Fibroblast of upper back skin (primary cell): Measurements from ENCODE around the gene MACROD2.
"Not testable (repeated sequence)": the region's sequence is repeated elsewhere in the genome, so short reads cannot be mapped to it uniquely, and the experiment has no call there.

Experiments used
- DNase-seq: peaks from one replicate; pipeline ENCODE4 v3.0.0-alpha.2; 2013

Gene MACROD2

DNA sequence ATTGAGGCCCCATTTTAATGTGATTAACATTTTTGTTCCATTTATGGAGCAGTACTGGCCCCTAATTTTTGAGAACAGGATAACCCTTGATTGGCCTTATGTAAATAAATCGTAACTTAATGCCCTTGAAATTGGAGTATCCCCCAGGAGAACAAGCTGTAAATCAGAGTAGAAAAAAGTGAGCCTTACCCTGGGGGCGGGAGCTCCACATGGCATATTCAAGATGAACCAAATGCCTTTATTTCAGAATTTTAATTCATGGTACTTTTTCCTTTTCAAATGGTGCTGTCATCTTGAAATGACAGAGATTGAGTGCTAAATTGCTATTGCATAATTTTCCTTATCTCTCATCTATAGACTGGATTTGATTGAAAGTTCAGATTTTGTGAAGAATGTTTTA is 1151.6 kb downstream of the MACROD2 start:
- no peak for DNase-seq

DNA sequence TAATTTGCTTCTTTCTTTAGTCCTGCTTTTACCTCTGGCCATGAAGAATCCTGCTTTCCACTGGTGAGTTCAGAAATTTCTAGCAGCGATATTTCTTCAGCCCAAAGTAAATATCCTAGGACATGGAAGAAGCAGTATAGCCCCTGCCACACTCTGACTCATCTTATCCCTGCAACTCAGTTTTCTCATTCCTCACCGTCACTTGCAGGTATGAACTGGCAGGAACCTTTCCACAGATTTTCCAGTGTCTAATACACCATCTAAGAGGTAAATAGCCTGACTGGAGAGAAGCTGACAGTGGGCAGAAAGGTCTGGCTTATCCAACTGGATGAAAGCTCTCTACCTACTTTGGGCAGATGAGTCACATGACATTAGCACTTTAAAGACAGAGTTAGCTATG is 1158.8 kb downstream of the MACROD2 start:
- DNase-seq = no peak

DNA sequence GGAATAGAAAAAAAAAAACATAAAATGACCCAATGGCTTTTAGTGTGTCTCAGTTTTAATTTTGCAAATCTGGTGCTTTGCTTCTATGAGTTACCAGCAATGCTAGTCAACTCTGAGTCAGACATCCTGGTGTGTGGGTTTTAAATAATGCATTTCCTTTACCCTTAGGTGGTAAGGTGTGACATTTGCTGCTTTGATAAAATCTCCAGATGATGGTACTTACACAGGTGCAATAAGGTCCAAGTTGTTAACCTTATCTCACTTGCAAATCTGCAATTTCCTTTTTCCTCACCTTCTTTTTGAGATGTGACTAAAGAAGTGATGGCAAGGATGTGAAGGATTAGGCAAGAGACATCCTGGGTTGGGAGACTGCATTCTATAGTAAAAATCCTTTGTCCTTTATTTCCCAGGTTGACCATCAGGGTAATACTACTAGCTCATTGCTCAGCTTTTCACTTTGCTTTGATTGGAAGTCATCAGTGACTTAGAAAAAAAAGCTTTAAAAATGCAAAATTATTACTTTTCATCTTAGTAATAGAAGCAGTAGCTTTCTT is 1160.6 kb downstream of the MACROD2 start:
- no peak for DNase-seq

DNA sequence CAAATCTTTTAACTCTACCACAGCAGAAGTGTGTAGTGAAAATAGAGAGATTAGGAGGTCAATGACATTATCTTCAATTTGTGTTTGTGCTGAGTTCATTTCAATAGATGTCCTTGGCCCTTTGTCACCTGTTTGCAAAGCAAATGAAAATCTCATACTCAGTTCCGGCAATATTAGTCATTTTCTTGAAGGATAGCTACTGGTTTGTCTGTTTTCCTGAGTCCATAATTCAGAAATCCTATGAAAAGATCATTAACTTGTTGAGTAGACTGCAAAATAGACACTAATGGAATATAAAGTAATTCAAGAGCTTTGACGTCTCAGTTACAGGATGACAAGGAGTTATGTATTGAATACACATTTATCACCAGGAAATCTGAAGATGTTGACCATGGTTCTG is 1163.2 kb downstream of the MACROD2 start:
- DNase-seq = no peak

DNA sequence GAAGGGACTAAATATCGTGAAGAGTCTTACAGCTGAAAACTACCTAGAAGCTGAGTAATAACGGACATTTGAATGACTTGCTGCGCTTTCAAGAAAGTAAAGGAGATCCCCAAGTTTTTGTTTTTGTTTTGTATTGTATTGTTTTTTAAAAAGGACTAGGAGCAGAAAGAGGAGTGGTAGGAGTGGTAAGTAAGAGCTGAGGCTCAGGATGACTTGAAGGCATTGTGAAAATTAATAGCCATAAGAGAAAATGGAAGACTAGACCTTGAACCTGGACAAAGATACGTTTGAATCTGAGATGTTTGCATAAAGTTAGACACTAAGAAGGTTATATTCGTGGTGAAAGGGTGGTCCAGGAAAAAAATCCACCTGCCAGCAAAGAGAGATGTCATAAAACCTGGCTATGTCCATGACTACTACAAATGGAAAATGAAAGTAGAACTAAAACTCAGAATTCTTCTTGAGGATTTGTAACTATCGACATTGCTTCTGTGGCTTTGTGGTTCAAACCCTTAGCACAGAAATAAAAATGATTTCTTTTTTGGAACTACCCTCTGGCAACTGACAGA is 1166.8 kb downstream of the MACROD2 start:
- DNase-seq = no peak

DNA sequence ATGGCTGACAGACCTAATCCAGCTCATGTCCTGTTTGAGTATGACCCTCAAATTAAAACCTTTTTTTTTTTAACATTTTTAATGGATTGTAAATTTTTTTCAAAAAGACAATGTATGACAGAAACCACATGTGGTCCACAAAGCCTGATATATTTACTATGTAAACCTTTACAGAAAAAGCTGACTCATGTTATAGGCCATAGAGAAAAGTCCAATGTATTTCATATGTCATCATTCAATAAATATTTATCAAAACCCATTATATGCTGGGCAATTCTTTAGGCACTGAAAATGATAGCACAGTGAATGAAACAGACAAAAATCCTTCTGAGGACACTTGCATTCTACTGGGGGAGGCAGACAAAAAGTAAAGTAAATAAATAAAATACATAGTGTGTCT is 1168.3 kb downstream of the MACROD2 start:
- DNase-seq = peak; percentile 18

DNA sequence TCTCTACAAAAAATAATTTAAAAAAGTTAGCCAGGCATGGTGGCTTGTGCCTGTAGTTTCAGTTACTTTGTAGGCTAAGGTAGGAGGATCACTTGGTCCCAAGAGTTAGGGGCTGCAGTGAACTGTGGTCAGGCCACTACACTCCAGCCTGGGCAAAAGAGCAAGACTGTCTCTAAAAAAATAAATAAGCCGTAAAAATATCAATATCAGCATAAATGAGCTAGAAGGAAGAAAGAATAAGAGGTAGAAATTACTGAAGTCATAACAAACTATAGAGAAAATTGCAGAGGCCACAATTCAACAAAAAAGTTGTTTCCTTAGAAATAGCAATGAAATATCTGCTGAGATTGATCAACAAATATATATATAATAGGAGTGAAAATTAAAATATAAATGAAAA is 1169.4 kb downstream of the MACROD2 start:
- no peak for DNase-seq

DNA sequence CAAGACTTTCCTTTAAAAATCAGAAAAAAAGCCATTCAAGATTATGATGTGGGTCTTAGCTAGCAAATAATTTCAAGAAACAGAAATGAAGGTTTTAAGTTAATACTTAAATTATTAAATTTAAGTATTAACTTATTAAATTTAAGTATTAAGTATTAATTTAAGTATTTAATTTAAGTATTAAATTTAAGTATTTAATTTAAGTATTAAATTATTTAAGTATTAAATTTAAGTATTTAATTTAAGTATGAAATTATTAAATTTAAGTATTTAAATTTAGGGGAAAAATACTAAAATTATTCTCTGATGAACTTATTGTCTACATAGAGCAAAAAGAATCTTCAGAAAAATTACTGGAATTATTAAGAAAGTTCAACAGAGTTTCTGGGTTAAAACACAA is 1171.4 kb downstream of the MACROD2 start:
- no peak for DNase-seq

DNA sequence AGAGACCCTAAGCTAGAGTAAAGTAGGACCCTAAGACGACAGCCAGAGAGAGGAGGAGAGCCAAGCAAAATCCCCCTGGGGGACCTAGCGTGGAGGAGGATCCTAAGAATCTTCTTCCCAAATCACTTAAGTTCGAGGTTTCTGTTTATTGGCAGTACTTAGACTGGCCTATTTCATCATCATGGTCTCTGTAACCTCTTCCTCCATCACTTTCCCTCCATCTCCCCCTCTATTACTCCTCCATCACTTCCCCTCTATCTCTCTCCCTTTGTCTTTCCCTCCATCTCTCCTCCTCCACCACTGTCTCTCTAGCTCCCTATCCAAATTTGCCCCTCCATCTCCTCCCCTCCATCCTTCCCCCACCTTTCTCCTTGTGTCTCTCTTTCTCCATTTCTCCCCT is 1175.7 kb downstream of the MACROD2 start:
- DNase-seq = no peak

DNA sequence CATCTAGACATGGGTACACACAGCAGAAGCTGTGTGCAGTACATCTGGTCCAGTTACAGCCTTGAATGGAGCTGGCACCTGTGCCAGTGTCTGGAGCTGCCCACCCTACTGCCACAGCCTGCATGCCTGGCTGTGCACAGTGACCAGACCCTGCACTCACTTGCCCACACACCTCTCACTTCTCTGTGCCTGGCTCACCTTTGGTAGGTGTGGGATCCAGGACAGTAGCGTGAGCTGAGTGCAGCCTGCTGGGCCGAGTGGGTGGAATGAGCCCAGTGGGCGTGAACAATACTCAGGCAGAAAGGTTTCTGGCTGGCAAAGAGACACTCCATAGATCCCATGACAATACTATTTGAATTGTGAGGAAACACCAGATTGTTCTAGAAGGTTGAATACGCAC is 1181.6 kb downstream of the MACROD2 start:
- no peak for DNase-seq

DNA sequence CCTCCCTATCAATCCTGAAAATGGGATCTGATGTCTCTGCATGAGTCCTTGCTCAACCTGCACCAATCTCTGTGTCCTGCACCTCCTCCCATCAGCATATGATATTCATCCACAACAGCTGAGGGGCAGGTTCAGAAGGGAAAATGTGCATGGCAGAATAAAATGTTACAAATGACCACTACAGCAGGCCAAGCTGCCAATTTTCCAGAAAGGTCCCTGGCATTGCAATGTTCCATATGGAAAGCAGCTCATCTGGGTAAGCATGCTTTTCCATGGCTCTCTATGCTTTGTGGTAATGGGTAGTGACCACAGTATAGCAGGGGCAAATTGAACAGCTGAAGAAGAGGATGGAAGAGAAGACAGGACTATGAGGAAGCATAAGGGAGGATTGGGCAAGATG is 1183.3 kb downstream of the MACROD2 start:
- no peak for DNase-seq

DNA sequence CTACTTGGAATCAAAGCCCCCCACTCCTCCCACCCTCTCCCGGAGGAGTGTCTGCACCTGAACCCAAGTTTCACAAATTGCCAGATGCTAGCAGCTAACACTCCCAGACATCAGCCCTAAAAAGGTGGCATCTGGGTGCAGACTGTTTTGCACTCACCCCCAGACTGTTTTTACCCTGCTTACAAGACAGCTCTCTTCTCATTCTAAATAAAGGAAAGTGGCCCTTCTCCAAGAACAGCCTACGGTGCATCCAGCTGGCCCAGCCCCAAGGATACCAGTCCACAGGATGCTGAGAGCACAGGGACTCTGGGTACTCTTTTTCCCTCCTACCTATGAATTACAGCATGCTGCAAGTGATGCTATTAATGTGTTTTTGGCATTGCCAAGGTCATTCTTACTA is 1184.1 kb downstream of the MACROD2 start:
- no peak for DNase-seq

DNA sequence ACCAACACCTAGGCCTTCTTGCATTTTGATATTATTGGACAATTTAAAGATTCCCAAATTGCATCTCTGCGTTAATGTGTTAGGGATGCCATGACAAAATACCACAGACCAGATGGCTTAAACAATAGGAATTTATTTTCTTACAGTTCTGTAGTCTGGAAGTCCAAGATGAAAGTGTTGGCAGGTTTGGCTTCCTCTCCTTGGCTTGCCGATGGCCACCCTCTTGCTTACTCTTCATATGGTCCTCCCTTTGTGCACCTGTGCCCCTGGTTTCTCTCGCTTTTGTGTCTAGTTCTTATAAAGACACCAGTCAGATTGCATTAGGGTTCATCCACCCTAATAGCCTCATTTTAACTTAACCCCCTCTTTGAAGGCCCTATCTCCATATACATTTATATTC is 1184.5 kb downstream of the MACROD2 start:
- no peak for DNase-seq

DNA sequence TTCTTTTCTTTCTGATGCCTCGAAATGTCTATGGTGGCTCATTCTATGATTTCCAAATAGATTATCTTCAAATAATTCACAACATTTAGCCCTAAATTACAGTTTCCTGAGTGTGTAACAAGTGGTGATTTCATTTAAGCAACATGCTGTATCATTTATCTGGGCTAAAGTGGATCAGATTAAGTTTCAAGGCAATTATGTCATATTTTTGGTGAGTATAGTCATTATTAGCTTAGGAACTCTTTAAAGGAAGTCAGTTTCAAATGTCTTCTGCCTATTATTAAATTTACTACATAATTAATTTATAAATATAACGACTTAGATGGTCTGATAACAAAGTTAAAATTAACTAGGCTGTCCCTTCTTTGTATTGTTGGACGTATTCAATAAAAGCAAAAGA is 1190.0 kb downstream of the MACROD2 start:
- DNase-seq = no peak

DNA sequence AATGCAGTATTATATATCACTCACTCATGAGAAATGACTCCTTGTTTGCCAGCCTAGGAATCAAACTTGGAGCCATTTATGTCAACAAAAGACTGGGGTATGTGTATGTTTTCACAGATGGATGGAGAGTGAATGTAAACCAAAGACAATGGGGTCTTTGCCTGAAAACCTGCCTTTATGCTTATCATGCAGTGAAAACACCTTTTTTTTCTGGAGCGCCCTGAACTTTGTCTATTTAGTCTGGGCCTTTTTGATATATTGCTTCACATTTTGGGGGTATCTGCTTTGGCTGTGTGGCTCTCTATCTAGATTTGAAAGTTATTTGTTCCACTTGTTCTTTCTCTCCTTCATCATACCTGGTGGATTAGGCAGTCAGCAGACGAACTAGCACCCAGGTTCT is 1190.6 kb downstream of the MACROD2 start:
- DNase-seq = no peak

DNA sequence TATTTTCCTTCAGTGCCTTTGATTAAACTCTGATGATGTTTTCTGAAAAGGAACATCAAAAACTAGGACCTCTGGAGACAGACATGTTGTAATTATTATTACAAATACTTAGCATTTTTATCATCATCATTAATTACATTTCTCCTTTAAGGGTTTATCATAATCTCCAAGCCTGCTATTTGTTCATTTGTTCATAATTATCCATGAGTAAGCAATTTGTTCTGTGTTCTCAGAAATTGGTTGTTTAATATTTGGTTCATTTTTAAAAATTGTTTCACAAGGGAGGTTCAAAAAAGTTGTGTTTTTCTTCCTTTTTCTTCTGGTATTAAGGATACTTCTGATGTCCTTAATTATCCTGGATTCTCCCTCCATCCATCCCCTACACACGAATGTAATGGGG is 1192.3 kb downstream of the MACROD2 start:
- no peak for DNase-seq

DNA sequence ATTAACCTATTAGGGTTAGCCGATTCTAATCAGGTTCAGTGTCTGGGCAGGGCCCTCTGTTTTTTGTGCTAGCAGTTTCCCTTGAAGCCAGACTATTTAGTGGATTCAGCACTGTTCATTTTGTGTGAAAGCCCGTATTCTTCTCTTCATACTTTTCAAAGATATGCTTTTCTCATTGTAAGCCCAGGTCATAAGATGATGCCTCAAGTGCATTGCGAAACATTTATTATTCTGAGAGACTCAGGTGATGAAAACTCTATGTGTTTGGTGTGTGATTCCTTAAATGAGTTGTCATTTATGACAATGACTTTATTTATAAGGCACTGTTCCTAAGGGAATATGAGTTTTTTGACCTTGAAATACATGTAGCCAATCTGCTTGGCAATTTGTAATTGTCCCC is 1193.1 kb downstream of the MACROD2 start:
- DNase-seq = no peak

DNA sequence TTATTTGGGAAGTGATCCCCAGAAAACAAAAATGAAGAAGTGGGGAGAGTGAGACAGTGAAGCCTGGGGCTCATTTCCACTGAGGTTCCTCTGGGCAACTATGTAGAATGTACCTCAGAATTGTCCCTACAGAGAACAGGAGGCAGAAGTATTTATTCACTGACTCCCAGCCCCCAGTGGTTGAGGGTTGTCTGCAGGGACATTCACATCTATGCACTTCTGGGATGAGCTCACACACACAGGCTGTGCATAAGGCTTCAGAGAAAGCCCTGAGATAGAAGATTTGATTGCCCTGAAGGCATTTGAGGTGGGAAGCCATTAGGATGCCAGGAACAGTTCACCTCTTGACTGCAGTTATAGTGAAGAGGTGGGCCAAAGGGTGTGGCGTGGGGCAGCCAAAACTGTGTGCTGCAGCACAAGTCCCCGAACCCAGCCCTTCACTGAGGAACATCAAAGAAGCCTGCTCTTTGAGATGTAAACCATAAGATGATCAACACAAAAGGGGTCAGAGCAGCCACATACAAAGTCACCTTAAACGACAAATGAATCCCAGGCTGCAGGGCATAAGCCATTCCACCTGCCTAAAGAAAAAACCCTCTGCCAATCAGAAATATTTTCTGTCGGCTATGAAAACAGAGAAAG is 1195.9 kb downstream of the MACROD2 start:
- no peak for DNase-seq

DNA sequence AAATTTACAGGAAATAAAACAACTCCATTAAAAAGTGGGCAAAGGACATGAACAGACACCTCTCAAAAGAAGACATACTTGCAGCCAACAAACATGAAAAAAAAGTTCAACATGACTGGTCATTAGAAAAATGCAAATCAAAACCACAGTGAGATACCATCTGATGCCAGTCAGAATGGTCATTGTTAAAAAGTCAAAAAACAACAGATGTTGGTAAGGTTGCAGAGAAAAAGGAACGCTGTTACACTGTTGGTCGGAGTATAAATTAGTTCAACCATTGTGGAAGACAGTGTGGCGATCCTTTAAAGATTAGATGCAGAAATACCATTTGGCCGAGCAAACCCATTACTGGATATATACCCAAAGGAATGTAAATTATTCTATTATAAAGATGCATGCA is 1200.1 kb downstream of the MACROD2 start:
- no peak for DNase-seq

DNA sequence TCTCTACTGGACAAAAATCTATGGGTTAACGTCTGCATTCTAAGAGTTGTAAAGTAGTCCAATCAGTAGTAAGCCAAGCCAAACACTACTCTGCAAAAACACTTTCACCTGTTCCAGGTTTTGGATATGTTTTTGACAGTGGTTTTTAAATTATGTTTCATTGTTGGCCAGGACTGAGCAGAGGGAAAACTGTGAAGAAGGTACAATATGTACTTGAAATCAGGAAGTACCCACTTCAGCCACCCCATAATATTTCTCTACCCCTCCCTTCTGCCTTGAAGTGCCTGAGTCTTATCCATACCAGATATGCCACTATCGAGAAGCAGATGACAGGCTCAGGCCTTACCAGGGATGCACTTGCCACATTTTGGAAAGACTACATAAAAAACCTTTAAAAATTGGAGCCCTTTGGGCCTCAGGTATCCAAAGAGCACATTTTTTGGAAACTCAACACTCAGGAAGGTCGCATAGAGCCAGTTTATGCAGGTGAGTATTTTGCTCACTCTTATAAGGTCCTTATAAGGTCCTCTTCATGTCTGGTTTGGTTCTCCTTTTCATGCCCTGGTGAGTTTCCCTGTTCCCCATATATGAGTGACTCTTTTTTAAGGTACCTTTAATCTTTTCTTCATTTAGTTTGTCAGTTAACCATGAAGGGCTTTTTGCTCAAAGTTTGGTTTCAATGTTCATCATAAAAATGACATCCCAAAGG is 1201.4 kb downstream of the MACROD2 start:
- no peak for DNase-seq

DNA sequence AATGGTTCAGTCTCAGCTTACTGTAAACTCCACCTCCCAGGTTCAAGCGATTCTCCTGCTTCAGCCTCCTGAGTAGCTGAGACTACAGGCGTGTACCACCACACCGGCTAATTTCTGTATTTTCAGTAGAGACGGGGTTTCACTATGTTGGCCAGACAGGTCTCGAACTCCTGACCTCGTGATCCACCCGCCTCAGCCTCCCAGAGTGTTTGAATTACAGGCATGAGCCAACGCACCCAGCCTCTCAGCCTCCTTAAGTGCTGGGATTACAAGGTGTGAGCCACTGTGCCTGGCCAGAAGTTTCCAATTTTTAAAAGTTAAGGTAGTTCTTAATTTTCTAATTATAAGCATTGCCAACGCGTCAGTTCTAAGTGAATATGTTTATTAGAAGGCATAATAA is 1202.7 kb downstream of the MACROD2 start:
- not testable (repeated sequence) for DNase-seq

DNA sequence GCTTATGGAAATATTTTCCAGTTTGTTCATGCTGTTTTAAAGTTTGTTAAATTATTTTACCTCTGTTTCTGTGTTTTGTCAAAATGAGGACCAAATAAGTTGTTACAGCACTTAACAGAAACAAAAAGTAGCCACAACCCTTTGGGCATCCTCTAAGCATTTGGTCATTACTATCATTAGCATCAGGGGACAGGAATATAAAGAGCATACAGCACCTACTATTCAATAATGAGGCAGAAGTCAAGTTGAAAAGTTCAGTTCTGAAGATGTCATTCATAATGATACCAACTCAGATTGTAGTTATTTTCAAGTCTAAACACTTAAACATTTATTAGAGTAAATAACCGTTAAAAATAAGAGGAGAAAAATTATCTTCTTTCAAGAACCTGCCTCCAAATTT is 1204.4 kb downstream of the MACROD2 start:
- DNase-seq = no peak

DNA sequence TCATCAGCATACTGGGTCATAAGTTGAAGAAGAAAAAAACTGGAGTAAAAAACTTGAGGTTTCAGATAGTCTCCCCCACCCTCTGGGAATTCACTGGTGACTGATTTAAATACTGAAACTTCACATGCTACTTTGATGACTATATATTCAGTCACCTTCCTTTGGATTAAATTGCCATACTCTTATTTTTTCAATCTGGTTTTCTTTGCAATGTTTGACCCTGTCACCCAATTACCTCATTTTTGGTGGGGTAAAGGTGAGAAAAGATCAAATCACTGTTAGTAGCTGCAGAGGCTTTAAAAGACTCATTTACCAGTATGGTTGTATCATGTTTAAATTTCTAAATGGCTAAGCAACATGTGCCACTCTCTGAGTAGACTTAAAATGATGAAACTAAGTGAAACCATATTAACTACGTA is 1204.8 kb downstream of the MACROD2 start:
- DNase-seq = peak; percentile 52

DNA sequence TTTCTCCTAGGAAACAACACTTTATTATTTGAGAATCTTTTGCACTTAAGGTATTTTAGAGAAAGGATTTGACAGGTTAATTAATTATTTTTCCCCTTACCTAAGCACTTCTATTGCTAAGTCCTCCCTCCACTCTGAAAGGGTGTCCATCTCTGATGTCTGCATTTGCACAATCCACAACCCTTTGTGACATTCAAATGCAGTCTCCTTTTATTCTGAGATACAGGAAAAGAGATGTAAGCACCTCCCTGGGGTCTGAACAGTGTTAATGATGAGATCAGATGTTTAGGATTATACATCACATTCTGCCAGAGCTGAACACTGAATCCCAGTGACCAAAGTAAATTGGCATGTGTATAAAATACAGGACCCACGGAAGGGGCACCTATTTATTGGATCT is 1206.3 kb downstream of the MACROD2 start:
- DNase-seq = no peak
